ENCODE measurements around the gene CMKLR1. TPM values are rescaled to one million over a fixed set of nuclear protein-coding genes. Genes with fewer than 3 reads are reported as not detected.

Gene CMKLR1
- total and polyA plus RNA-seq, 9 of the 15 experiments (the other 6 are each of a cell fraction or from before 2014, with no cell fraction given), result 0.11 to 1.4 (median 0.20) TPM

DNA sequence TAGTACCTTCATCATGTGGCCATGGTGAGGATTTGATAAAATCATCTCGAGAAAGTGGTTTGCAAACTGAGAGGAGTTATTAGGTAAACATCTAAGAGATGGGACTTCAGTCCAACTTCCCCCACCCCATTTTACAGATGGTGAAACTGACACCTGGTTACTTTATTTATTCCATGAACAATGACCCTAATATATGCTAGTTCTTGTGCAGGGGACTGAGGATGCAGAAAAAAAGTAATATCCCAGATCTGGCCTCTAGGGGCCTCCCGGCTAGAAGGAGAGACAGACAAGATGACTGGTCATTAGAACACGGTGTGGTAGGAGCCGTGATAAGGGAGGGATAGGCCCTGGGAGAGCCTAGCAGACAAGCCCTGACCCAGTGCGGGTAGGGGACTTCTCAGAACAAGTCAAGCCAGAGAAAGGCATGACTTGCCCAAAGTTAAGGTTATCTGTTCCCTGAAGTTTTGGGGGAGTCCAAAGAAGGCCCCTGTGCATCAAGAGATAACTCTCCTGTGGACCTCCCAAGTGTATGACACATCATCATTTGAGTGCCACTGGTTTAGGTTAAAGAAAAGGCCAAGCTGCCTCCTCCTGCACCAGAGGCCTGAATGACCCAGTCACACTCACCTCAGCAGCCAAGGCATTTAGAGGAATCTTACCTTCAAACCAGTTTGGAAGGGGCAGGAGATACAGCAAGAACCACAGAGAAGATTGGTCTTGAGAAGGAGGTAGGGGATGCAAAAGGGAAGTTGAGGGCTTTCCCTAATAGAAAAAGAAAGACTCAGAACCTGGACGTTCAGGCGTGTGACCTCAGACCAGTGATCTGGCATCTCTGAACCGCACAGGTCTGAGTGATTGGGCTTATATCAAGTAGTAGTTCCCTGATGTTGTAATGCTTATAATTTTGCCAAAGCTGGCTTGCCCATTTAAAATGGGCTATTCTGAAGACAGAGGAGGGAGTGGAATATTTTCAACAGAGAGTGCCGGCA lies 1.6 kb downstream of the CMKLR1 start (continued):
- TF ChIP-seq, protein P1, sequence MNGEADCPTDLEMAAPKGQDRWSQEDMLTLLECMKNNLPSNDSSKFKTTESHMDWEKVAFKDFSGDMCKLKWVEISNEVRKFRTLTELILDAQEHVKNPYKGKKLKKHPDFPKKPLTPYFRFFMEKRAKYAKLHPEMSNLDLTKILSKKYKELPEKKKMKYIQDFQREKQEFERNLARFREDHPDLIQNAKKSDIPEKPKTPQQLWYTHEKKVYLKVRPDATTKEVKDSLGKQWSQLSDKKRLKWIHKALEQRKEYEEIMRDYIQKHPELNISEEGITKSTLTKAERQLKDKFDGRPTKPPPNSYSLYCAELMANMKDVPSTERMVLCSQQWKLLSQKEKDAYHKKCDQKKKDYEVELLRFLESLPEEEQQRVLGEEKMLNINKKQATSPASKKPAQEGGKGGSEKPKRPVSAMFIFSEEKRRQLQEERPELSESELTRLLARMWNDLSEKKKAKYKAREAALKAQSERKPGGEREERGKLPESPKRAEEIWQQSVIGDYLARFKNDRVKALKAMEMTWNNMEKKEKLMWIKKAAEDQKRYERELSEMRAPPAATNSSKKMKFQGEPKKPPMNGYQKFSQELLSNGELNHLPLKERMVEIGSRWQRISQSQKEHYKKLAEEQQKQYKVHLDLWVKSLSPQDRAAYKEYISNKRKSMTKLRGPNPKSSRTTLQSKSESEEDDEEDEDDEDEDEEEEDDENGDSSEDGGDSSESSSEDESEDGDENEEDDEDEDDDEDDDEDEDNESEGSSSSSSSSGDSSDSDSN (IDR thresholded peaks at IDR 0.05; ENCODE audit: borderline replicate concordance in 1 of 2, low read depth in 2 of 2, low read length in 2 of 2), result peak; percentile 13 to 93; a peak in 2 of 4 replicates
- peak; percentile 59 for TF ChIP-seq BRD9 (IDR thresholded peaks at IDR 0.05; ENCODE audit: low read depth, partially characterized antibody)
- peak; percentile 72 to 85 for TF ChIP-seq KDM1A (IDR thresholded peaks at IDR 0.05)
- no peak for TF ChIP-seq NEUROD1 (IDR thresholded peaks at IDR 0.05; ENCODE audit: borderline replicate concordance, low read depth, low read length, partially characterized antibody)
- 0 out of 2 replicates have a peak, but pooled peaks have one; percentile 35 for TF ChIP-seq SMAD4 (CRISPR knock-in tag; conservative IDR thresholded peaks at IDR 0.05)
- peak; percentile 69; the same call in 1 of the 2 replicates for TF ChIP-seq MTA1 (IDR thresholded peaks at IDR 0.05; ENCODE audit: borderline replicate concordance)
- peak; percentile 91 for TF ChIP-seq POLR2AphosphoS5 (IDR thresholded peaks at IDR 0.05; ENCODE audit: control insufficient read depth, insufficient read depth, low read depth, low read length)
- TF ChIP-seq, protein P2, sequence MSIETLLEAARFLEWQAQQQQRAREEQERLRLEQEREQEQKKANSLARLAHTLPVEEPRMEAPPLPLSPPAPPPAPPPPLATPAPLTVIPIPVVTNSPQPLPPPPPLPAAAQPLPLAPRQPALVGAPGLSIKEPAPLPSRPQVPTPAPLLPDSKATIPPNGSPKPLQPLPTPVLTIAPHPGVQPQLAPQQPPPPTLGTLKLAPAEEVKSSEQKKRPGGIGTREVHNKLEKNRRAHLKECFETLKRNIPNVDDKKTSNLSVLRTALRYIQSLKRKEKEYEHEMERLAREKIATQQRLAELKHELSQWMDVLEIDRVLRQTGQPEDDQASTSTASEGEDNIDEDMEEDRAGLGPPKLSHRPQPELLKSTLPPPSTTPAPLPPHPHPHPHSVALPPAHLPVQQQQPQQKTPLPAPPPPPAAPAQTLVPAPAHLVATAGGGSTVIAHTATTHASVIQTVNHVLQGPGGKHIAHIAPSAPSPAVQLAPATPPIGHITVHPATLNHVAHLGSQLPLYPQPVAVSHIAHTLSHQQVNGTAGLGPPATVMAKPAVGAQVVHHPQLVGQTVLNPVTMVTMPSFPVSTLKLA (conservative IDR thresholded peaks at IDR 0.05), result peak in 1 of 2 experiments; percentile 38; a peak in 1 of 4 replicates

Data from K562 (cell line).